B cell (primary cell): ENCODE data around the gene SCAMP4. TPM values are rescaled to one million over a fixed set of nuclear protein-coding genes. Genes with fewer than 3 reads are reported as not detected.
"Not testable (repeated sequence)": the region's sequence is repeated elsewhere in the genome, so short reads cannot be mapped to it uniquely, and the experiment has no call there.

Experiments
- ATAC-seq: fragments of 200-7000 bp; cut with Tn5 transposase; one replicate; pipeline ENCODE4 v1.10.0; 2021; ENCODE audit warnings: low read depth, mild to moderate bottlenecking, moderate number of reproducible peaks, moderate library complexity
- CTCF ChIA-PET: fragments of 350-600 bp; sonication (Branson Sonifier 250); formaldehyde crosslinking; loops from one replicate; lab custom pipeline; 2021; ENCODE audit warnings: antibody characterized with exemption, inconsistent platforms; lab: Charles Lee
- POLR2A ChIA-PET: fragments of 350-600 bp; sonication (Branson Sonifier 250); formaldehyde crosslinking; loops from one replicate; lab custom pipeline; 2021; ENCODE audit warnings: antibody characterized with exemption; lab: Charles Lee
- DNase-seq: peaks from one replicate; pipeline ENCODE4 v3.0.0; 2013
- H2AFZ ChIP-seq: 2 replicates; pipeline ENCODE4 v1.6.1; 2012; ENCODE audit warnings: mild to moderate bottlenecking, low read depth, low read length; ENCODE audit not compliant: insufficient read depth, poor library complexity, severe bottlenecking
- H3K27ac ChIP-seq, 2 donors: 1 replicate in 1 of 2; 2 replicates in 1 of 2; pipeline ENCODE4 v1.5.1; 2012 to 2013; ENCODE audit warnings: low read length in 2 of 2, mild to moderate bottlenecking in 2 of 2, moderate library complexity in 1 of 2
- H3K27me3 ChIP-seq, 4 experiments: fragments of 200-600 bp in 1 of 4; sonication (generic) in 1 of 4; replicated peaks in 1 of 4; 1 replicate in 2 of 4; 2 replicates in 2 of 4; pipeline versions ENCODE4 v1.6.1 to v1.7.0; 2013 to 2016; ENCODE audit warnings: low read length in 3 of 4, mild to moderate bottlenecking in 2 of 4, mixed read lengths in 1 of 4, moderate library complexity in 1 of 4; ENCODE audit not compliant: insufficient read depth in 4 of 4, control insufficient read depth in 3 of 4; ENCODE audit errors: control extremely low read depth in 1 of 4
- H3K36me3 ChIP-seq, 2 experiments: replicated peaks in 1 of 2; 1 replicate in 1 of 2; 2 replicates in 1 of 2; pipeline versions ENCODE4 v1.6.1 to v1.7.1; 2013; ENCODE audit warnings: low read length in 1 of 2; ENCODE audit not compliant: insufficient read depth in 2 of 2, control insufficient read depth in 1 of 2; ENCODE audit errors: control extremely low read depth in 1 of 2, extremely low read depth in 1 of 2
- H3K4me1 ChIP-seq, 2 donors: fragments of 200-600 bp in 1 of 2; sonication (generic) in 1 of 2; 1 replicate in 1 of 2; 2 replicates in 1 of 2; pipeline versions ENCODE4 v1.5.1 to v1.6.1; 2013 to 2017; ENCODE audit warnings: low read length in 2 of 2; ENCODE audit not compliant: control insufficient read depth in 2 of 2, insufficient read depth in 2 of 2
- H3K4me2 ChIP-seq: replicated peaks from 2 replicates; pipeline ENCODE3; 2012; ENCODE audit warnings: mild to moderate bottlenecking, low read depth, low read length; ENCODE audit not compliant: poor library complexity, severe bottlenecking
- H3K4me3 ChIP-seq, 5 experiments: fragments of 200-600 bp in 1 of 5; sonication (generic) in 1 of 5; 1 replicate in 3 of 5; 2 replicates in 2 of 5; pipeline versions ENCODE4 v1.5.1 to v1.7.0; 2011 to 2016; ENCODE audit warnings: low read length in 4 of 5, mild to moderate bottlenecking in 4 of 5, low read depth in 2 of 5, control low read depth in 1 of 5, moderate library complexity in 1 of 5; ENCODE audit not compliant: insufficient read depth in 1 of 5; ENCODE audit errors: control extremely low read depth in 1 of 5, extremely low read depth in 1 of 5
- H3K79me2 ChIP-seq: fragments of 200-600 bp; sonication (generic); one replicate; pipeline ENCODE4 v1.6.0; 2016; ENCODE audit warnings: low read length; ENCODE audit not compliant: control insufficient read depth, insufficient read depth
- H3K9ac ChIP-seq: fragments of 200-600 bp; sonication (generic); 2 replicates; pipeline ENCODE4 v1.6.1; 2017; ENCODE audit warnings: mild to moderate bottlenecking, low read length, moderate library complexity
- H3K9me3 ChIP-seq, 3 donors: one replicate each; pipeline versions ENCODE4 v1.6.1 to v1.7.1; 2013; ENCODE audit warnings: low read length in 2 of 3; ENCODE audit not compliant: control insufficient read depth in 2 of 3, insufficient read depth in 1 of 3; ENCODE audit errors: control extremely low read depth in 1 of 3
- H4K20me1 ChIP-seq: 2 replicates; pipeline ENCODE4 v1.6.0; 2012; ENCODE audit warnings: mild to moderate bottlenecking, low read length; ENCODE audit not compliant: insufficient read depth, control insufficient read depth, poor library complexity, severe bottlenecking
- H3K27ac Mint-ChIP-seq: one replicate; pipeline ENCODE4 v1.8.0; 2021; ENCODE audit warnings: mixed read lengths
- H3K27me3 Mint-ChIP-seq: one replicate; pipeline ENCODE4 v1.8.0; 2021; ENCODE audit warnings: mixed read lengths
- H3K4me1 Mint-ChIP-seq: one replicate; pipeline ENCODE4 v1.8.0; 2021; ENCODE audit warnings: mixed read lengths
- H3K4me3 Mint-ChIP-seq: one replicate; pipeline ENCODE4 v1.8.0; 2021; ENCODE audit warnings: mixed read lengths
- H3K9me3 Mint-ChIP-seq: one replicate; pipeline ENCODE4 v1.8.0; 2022; ENCODE audit warnings: mixed read lengths; ENCODE audit not compliant: insufficient read depth
- EZH2 ChIP-seq: IDR thresholded peaks from 2 replicates; pipeline ENCODE4 v1.6.1; 2012; ENCODE audit warnings: borderline replicate concordance, low read depth, mild to moderate bottlenecking, moderate library complexity, low read length; ENCODE audit not compliant: insufficient read depth, poor library complexity, severe bottlenecking
- WGBS: methylation state at CpG from one replicate; pipeline ENCODE4 v1.1.5; 2013; ENCODE audit warnings: missing lambda C conversion rate; ENCODE audit not compliant: insufficient coverage; 5-methylcytosine and 5-hydroxymethylcytosine counted together
- intact Hi-C: fragments of 100-400 bp; cut with micrococcal nuclease; formaldehyde crosslinking; loops from one replicate; pipeline ENCODE4 v1.10.0; 2022
- polyA plus RNA-seq: library from polyadenylated mRNA; depleted of rRNA; stranded (reverse); fragments of >200 nt; gene quantifications from 2 replicates; pipeline ENCODE4 v1.2.3, GENCODE V29; 2012
- total RNA-seq, 2 donors: library from RNA; stranded (reverse); fragments of 120-200 nt in 1 of 2; gene quantifications; 1 replicate in 1 of 2; 2 replicates in 1 of 2; pipeline versions ENCODE4 v1.2.3 to v1.2.4, GENCODE V29; 2013 to 2022
- TF ChIP-seq, protein P1 (sequence below): fragments of 200-600 bp; IDR thresholded peaks from one replicate; pipeline ENCODE4 v1.8.0; 2022; ENCODE audit warnings: antibody characterized with exemption, mild to moderate bottlenecking

Gene SCAMP4
- total and polyA plus RNA-seq, 2 donors (not counting 1 experiment from before 2014, with no cell fraction given) = 47.9 to 60.0 TPM

DNA sequence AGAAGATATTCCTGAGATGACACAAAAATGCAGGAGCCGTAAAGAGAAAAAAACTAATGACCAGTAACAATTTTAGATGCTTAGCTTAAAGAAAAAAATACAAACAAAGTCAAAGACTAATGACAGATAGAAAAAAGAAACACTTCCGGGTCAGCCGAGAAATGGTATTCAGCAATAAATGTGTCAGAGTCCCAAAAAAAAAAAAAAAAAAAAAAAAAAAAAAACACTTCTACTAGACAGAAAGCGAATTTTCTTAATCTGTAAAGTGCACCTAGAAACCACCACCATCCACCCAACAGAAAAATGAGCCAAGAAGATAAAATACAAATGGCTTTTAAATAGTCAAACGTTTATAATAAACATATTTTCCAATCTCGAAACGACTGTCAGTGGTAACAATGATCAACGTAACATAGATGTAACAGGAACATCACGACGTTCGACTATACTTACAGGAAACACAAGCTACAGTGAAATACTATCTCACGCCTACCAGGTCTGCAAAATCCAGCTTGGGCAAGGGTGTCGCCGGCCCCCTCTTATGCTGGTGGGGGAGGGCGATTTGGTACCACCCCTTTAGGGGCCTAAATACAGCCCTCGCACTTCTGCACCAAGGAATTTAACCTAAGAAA is 30.5 kb upstream of the SCAMP4 start:
- no peaks in the 10 kb centered on the region for H3K27me3 Mint-ChIP-seq
- Histone ChIP-seq H3K27ac (peak overlapping the region in 1 of 2 donors; percentile 96), H3K9ac (peak overlapping the region; percentile 98), H3K79me2 (peaks cover 67% of the 10 kb centered on the region), H3K4me2 (peak overlapping the region; percentile 99), H3K4me3 (peak overlapping the region; percentile 81 to 97 (median 92)), H3K9me3 (no peaks in the 10 kb centered on the region), H3K36me3 (peaks cover 0 to 24% of the 10 kb centered on the region in 2 experiments), H2AFZ (no peak overlapping the region), H4K20me1 (peaks cover 50% of the 10 kb centered on the region), H3K4me1 (peaks cover 20 to 36% of the 10 kb centered on the region in 2 donors), H3K27me3 (no peaks in the 10 kb centered on the region)
- intact Hi-C loops = loop anchor here (10.0 kb wide), 1 partner anchor 140 kb away; the partner anchor contains the start of gene BTBD2
- H3K4me1 Mint-ChIP-seq = peaks cover 27% of the 10 kb centered on the region
- H3K27ac Mint-ChIP-seq = peak overlapping the region; percentile 94
- POLR2A ChIA-PET = interaction anchor here (0.6 to 1.6 kb wide), 6 partner anchors 9 to 40 kb away, joined by 3 to 15 read pairs (median 4); partner anchors contain the start of gene ABHD17A
- WGBS = 0% methylated on average over 1 of the region's 16 CpGs
- H3K9me3 Mint-ChIP-seq = no peaks in the 10 kb centered on the region
- TF ChIP-seq EZH2 = no peak
- TF ChIP-seq, protein P1, sequence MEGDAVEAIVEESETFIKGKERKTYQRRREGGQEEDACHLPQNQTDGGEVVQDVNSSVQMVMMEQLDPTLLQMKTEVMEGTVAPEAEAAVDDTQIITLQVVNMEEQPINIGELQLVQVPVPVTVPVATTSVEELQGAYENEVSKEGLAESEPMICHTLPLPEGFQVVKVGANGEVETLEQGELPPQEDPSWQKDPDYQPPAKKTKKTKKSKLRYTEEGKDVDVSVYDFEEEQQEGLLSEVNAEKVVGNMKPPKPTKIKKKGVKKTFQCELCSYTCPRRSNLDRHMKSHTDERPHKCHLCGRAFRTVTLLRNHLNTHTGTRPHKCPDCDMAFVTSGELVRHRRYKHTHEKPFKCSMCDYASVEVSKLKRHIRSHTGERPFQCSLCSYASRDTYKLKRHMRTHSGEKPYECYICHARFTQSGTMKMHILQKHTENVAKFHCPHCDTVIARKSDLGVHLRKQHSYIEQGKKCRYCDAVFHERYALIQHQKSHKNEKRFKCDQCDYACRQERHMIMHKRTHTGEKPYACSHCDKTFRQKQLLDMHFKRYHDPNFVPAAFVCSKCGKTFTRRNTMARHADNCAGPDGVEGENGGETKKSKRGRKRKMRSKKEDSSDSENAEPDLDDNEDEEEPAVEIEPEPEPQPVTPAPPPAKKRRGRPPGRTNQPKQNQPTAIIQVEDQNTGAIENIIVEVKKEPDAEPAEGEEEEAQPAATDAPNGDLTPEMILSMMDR = no peak
- ATAC-seq (no peak), DNase-seq (no peak)
- peak overlapping the region; percentile 99 for H3K4me3 Mint-ChIP-seq
- CTCF ChIA-PET = interaction anchor here (0.6 to 2.7 kb wide), 8 partner anchors 8 to 420 kb away, joined by 3 to 19 read pairs (median 5); partner anchors contain the start of gene REXO1

DNA sequence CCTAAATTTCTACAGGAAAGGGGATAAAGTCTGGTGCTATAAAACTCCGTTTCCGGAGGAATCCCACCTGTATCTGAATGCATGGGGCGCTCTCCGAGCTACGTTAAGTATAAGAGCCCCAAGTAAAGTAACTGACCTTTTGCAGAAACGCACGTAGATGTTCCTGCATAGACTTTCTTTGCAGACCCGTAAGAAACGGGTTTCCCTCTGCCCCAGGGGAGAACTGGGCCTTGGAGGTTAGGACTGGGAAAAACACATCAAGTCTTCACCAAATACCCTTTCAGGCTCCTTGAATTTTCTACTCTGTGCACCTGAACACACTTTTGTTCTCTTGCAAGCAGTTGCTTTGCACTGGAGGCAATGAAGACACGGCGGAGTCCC is 29.9 kb upstream of the SCAMP4 start:
- peak overlapping the region; percentile 99 for H3K4me3 Mint-ChIP-seq
- Histone ChIP-seq H3K4me1 (peaks cover 20 to 36% of the 10 kb centered on the region in 2 donors), H3K36me3 (peaks cover 0 to 27% of the 10 kb centered on the region in 2 experiments), H3K79me2 (peaks cover 67% of the 10 kb centered on the region), H3K27ac (peak overlapping the region; percentile 66 to 96), H3K4me2 (peak overlapping the region; percentile 99), H2AFZ (peak overlapping the region; percentile 82), H3K9ac (peak overlapping the region; percentile 98), H3K4me3 (peak overlapping the region; percentile 81 to 97 (median 92)), H4K20me1 (peaks cover 53% of the 10 kb centered on the region)
- H3K27me3 Mint-ChIP-seq, DNase-seq, H3K27me3 ChIP-seq, ATAC-seq, H3K9me3 Mint-ChIP-seq, H3K9me3 ChIP-seq: not testable (repeated sequence)
- POLR2A ChIA-PET = interaction anchor here (0.7 to 1.8 kb wide), 5 partner anchors 9 to 22 kb away, joined by 3 to 21 read pairs (median 6); partner anchors contain the start of gene ABHD17A
- WGBS = 2% methylated on average over 11 of the region's 11 CpGs
- peak overlapping the region; percentile 94 for H3K27ac Mint-ChIP-seq
- H3K4me1 Mint-ChIP-seq = peaks cover 27% of the 10 kb centered on the region
- intact Hi-C loops = loop anchor here (10.0 kb wide), 1 partner anchor 140 kb away; the partner anchor contains the start of gene BTBD2
- CTCF ChIA-PET = interaction anchor here (0.6 to 2.7 kb wide), 8 partner anchors 9 to 421 kb away, joined by 3 to 19 read pairs (median 5); partner anchors contain the start of gene REXO1
